Fibroblast of lung (primary cell): ENCODE results near the gene BRD7.

Experiments used
- CTCF ChIP-seq, 2 donors: IDR thresholded peaks in 1 of 2; conservative IDR thresholded peaks in 1 of 2; 1 replicate in 1 of 2; 2 replicates in 1 of 2; pipeline ENCODE4 v1.5.1; 2011 to 2012; ENCODE audit warnings: low read length in 2 of 2, control low read depth in 1 of 2, inconsistent platforms in 1 of 2, low read depth in 1 of 2, mild to moderate bottlenecking in 1 of 2
- EZH2 ChIP-seq: IDR thresholded peaks from 2 replicates; pipeline ENCODE4 v1.5.1; 2012; ENCODE audit warnings: low read length, control low read depth, mild to moderate bottlenecking; ENCODE audit errors: missing control alignments

- TF ChIP-seq EZH2 (no peak), CTCF (conservative IDR thresholded peaks at IDR 0.05 in 1 of 2, IDR thresholded peaks at IDR 0.05 in 1 of 2; ENCODE audit: low read depth in 1 of 2, low read length in 2 of 2) (no peak)
These were observed 34.4 kb downstream of the BRD7 start for GRCh38 chr16:50334106-50334975.
